HG03342 (cell line): ENCODE data around the gene SCN1B.

ENCODE experiments used
- ATAC-seq: cut with Tn5 transposase; IDR thresholded peaks from one replicate; pipeline ENCODE4 v1.9.1; 2021; ENCODE audit warnings: mild to moderate bottlenecking, moderate library complexity; ENCODE audit not compliant: unreplicated experiment

SCN1B gene

DNA sequence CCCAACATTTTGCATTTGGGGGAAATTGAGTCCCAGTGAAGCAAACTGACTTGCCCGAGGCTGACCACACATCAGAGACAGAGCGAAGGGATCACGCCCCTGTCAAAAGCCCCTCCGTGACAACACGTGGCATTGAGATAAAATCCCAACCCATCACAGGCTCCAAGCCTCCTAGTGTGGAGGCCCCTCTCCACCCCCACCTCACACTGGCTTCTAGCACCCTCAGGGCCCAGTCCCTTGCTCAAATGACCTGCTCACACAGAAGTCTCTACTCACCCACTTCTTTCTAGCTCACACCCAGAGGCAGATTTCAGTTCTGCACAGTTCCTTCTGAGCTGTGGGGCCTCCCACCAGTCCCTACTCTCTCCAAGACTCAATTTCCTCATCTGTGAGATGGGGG lies 21.5 kb downstream of the SCN1B start:
- no peak for ATAC-seq

DNA sequence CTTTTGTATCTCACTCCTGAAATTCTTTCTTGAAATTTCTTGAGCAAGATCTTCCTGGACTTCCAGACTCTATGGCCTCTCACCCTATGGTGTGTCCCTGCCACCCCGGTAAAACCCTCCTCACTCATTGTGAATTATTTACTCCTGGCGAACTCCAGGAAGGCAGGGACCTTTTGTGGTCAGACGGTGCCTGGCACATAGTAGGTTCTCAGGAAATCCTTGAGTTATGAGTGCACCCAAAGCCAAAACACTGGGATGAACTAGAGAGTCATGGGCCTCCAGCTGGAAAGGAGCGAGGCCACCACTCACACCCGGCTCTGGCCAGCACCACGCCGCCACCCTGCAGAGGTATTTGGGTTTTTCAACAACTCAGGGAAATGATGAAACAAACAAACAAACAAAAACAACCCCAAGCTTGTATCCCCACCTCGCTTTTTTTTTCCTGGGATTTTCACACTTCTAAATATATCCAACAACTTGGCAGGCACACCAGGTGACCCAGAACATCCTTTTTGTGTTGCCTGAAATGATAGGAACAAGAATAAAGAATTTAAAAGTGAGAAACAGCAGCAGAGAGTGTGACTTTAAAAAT lies 22.4 kb downstream of the SCN1B start:
- ATAC-seq = no peak

DNA sequence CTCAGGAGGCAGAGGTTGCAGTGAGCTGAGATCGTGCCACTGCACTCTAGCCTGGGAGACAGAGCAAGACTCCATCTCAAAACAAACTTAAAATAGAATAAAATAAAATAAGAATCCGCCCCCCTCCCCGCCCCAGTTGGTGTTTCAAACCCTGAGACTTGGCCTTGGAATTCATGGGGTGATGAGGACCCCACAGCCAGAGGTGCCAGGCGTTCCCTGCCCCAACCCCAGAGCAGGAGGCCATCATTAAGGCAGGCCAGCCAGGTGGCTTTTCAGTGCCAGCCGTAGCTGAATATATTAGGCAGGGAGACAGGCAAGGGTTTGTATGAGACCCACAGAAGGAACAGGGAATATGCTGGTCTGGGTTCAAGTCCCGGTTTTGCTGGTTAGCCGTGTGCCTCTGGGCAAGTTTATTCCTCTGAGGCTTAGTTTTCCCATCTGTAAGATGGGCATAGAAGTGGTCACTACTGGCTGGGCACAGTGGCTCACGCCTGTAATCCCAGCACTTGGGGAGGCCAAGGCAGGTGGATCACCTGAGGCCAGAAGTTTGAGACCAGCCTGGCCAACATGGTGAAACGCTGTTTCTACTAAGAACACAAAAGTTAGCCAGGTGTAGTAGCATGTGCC lies 23.5 kb downstream of the SCN1B start:
- ATAC-seq = no peak

DNA sequence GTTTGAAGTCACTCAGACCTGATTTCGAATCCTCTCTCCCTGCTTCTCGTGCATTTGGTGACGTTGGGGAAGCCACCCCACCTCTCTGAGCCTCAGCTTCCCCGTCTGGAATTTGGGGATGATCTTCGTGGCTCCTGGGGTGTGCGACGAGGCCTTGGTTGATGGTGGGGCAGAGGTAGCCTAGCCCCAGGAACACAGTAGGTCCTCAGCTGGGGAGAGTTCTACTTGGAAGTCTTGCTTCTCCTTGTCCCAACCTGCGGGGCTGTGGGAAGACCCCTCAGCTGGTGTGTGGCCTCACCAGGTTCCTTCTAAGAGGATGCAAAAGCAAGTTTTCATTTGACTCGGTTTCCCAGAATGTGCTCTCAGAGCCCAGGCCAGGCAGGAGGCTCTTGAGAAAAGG lies 24.4 kb downstream of the SCN1B start:
- ATAC-seq = no peak

DNA sequence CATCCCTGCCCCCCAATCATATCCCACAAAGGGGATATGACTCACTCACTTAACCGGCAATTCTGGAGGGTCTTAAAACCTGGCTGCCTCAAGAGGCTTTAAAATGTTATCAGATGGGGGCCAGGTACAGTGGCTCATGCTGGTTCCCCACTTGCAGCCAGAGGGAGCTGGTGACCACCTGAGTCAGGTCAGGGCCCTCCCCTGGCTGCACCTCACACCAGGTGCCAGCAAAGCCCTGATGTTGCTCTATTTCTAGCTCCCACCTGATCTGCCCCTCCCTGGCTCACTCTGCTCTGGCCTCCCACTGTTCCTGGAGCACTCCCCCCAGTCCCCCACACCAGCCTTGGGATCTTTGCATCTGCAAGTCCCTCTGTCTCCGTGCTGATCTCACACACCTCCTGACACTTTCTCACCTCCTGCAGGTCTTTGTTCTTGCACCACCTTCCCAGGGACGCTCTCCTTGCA lies 25.5 kb downstream of the SCN1B start:
- no peak for ATAC-seq

DNA sequence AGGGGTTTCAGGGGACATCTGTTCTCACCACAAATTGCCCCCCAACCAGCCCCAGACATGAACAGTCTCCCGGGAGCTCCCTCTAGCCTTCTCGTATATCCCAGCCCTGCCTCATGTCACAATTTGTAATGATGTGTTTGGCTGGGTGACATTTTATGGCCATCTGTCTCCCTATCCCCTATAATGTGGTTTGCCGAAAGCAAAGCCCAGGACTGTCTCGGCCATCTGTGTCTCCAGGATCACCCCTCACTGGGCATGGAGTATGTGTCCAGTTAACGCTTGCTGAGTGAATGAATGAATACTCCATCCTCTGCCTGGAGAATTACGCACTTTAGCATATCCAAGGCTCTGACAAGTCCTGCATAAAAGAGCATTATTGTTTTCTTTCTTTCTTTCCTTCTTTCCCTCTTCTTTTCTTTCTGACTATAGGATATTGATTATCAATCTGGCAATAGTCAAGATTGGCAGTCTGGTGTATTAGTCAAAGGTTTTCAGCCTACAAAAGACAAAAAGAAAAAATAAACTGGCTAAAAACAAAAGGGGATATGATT lies 26.3 kb downstream of the SCN1B start:
- ATAC-seq = no peak

DNA sequence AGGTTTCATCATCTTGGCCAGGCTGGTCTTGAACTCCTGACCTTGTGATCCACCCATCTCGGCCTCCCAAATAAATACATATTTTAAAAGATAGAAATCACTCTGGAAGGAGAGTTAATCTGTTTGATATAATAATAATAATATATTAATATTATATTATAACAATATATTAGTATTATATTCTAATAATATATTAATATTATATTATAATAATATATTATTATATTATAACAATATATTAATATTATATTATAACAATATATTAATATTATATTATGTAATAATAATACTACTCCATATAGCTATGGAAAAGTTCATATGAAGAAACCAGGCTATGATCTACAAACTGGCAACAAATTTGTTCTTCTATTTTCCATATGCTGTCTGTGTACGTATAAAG lies 28.1 kb downstream of the SCN1B start:
- ATAC-seq = no peak

DNA sequence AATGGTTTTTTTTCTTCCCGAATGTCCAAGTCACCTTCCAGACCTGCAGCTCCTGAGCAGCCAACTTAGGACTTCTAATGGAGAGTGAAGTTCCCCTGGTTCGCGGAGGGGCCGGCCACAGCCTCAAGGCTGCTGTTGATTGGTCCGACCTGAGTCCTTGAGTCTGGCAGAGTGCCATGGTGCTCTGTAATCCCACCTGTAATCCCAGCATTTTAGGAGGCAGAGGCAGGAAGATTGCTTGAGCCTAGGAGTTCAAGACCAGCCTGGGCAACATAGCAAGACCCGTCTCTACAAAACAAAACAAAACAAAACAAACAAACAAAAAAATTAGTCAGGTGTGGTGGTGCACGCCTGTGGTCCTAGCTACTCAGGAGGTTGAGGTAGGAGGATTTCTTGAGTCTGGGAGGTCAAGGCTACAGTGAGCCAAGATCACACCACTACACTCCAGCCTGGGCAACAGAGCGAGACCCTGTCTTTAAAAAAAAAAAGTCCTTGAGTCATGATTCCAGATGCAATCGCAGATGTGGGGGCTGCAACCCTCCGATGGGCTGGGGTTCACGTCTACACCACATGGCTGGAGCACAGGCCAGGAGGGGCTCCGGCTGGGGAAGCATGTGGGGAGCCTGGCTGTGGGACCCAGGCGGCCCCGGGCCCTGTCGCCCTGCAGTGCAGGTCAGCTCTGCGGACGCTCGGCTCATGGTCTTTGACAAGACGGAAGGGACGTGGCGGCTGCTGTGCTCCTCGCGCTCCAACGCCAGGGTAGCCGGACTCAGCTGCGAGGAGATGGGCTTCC lies 28.9 kb downstream of the SCN1B start:
- ATAC-seq = no peak

DNA sequence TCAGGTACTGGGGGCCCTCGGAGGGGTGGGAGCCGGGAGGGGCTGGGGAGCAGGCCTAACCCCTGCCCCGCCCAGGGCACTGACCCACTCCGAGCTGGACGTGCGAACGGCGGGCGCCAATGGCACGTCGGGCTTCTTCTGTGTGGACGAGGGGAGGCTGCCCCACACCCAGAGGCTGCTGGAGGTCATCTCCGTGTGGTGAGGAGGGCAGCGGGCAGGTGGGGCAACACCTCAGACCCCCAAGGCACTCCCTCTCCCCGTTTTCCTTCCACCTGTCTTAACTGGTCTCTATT lies 29.5 kb downstream of the SCN1B start:
- no peak for ATAC-seq

DNA sequence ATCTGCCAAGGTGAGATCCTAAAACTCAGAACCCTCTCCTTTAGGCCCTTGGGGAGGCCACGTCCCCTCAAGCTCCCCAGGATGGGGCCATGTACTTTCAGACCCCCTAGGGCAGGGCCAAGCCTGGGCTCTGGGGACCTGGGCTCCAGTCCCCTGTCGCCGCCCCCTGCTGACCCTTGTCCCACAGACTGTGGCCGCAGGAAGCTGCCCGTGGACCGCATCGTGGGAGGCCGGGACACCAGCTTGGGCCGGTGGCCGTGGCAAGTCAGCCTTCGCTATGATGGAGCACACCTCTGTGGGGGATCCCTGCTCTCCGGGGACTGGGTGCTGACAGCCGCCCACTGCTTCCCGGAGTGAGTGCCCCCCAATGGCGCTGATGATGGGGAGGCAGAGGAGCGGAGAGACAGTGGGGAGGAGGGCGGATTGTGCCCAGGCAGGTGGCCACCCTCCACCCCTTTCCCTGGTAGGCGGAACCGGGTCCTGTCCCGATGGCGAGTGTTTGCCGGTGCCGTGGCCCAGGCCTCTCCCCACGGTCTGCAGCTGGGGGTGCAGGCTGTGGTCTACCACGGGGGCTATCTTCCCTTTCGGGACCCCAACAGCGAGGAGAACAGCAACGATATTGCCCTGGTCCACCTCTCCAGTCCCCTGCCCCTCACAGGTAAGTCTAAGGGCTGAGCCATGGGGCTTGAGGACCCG lies 30.0 kb downstream of the SCN1B start:
- no peak for ATAC-seq

DNA sequence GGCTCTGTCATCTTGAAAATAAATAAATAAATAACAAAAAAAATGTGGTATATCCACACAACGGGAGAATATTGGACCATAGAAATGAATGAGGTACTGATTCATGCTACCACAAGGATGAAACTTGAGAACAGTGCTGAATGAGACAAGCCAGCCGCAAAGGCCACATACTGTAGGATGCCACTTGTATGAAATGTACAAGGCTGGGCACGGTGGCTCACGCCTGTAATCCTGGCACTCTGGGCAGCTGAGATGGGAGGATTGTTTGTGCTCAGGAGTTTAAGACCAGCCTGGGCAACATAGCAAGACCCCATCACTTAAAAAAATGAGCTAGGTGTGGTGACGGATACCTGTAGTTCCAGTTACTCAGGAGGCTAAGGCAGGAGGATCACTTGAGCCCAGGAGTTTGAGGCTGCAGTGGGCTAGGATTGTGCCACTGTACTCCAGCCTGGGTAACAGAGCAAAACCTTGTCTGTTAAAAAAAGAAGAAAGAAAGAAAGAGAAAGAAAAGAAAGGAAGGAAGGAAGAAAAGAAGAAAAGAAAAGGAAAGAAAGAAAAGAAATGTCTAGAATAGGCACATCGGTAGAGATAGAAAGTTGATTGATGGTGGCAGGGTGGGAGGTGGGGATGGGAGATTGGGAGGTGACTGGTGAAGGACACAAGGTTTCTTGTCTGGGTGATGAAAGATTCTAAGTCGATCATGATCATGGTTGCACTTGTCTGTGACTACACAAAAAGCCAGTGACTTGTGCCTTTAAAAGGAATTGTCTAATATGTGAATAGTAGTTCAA lies 31.5 kb downstream of the SCN1B start:
- no peak for ATAC-seq

DNA sequence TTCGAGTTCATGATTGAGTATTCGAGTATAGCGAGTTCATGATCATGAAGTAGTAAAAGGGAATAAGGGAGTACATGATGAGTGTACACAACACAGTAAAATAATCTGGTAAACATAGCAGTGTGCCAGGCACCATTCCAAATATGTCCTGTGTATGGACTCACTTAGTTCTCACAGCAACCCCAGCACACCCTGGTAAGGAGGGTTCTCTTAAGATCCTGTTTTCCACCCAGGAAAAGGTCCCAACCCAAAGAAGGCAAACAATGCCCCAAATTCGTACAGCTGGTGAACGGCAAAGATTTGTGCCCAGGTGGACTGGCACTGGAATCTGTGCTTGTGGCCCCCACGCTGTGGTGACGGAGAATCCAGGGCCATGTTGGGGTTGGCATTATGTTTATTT lies 32.7 kb downstream of the SCN1B start:
- no peak for ATAC-seq

DNA sequence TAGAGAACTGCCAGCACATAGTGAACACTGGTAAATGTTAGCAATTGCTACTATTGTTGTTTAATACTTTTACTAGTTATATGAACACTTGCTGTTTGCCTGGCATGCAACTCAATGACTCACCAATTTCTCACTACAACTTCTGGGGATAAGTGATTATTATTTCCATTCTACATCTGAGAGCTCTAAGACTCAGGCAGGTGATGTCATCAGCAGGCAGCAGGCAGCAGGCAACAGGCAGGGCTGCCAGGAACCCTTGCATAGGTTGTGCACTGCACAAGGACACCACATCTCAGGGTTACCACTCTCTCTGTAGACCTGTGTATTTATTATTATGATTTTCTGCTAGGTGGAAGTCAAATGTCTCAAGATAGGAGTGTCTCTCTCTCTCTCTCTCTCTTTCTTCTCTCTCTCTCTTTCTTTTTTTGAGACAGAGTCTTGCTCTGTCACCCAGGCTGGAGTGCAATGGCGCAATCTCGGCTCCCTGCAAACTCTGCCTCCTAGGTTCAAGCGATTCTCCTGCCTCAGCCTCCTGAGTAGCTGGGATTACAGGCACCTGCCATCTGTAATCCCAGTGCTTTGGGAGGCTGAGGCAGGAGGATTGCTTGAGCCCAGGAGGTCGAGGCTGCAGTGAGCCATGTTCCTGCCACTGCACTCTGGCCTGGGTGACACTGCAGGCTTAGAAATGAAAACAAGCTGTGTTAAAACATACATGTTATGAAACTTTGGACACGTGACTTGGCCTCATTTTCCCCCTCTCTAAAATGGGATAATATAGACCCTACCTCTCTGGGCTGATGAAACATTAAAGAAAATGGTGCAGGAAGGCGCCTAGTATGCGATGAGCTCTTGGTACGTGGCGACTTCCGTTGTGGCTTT lies 33.9 kb downstream of the SCN1B start:
- ATAC-seq = no peak

DNA sequence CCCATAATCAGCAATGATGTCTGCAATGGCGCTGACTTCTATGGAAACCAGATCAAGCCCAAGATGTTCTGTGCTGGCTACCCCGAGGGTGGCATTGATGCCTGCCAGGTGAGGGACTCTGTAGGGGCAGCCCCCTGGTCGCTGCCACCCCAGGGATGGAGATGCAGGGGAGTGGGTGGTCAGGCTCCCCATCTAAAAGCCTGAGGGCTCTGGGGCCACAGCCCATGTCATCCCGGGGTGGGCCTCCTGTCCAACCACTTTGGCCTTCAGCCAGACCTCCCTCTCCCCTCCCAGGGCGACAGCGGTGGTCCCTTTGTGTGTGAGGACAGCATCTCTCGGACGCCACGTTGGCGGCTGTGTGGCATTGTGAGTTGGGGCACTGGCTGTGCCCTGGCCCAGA lies 35.3 kb downstream of the SCN1B start:
- ATAC-seq = no peak

DNA sequence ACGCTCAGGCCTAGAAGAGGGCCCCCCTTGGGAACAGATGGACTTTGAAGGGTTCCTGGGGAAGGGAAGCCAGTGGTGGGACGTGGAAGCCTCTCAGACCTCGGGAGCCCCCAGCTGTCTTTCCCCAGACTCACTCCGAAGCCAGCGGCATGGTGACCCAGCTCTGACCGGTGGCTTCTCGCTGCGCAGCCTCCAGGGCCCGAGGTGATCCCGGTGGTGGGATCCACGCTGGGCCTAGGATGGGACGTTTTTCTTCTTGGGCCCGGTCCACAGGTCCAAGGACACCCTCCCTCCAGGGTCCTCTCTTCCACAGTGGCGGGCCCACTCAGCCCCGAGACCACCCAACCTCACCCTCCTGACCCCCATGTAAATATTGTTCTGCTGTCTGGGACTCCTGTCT lies 35.9 kb downstream of the SCN1B start:
- no peak for ATAC-seq

DNA sequence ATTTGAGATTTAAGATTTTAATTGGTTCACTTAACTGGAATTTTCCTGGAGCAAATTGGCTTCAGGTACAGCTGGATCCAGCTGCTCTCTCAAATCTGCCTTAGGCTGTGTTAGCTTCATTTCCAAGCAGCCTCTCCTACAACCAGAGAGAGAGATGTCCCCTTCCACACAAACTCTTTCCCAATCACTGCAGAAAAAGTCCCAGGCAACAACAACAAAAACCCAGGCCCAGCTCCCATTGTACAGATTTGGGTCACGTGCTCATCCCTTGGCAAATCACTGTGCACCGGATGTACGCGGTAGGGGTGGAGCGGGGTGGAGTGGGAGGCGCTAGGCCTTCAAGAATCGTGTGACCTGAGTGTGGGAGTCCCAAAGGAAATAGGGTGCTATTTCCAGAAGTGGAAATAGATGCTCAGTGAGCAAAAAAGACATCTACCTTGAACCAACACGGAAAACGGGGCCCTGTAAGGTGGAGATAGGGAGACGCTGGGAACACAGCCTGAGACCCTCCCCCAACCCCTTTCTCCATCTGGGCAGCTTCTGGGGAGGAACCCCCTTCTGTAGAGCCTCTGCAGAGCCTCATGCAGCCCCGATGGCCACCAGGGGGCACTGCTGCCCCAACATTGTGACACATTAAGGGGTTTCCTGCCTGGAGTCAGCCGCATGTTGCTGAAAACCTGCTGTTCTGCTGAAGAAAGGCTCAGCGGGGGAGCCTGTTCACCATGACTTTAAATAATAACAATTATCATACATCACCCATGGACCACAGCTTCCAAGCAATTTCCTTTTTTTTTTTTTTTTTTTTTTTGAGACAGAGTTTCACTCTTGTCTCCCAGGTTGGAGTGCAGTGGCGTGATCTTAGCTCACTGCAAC lies 36.7 kb downstream of the SCN1B start:
- ATAC-seq = peak; percentile 77

DNA sequence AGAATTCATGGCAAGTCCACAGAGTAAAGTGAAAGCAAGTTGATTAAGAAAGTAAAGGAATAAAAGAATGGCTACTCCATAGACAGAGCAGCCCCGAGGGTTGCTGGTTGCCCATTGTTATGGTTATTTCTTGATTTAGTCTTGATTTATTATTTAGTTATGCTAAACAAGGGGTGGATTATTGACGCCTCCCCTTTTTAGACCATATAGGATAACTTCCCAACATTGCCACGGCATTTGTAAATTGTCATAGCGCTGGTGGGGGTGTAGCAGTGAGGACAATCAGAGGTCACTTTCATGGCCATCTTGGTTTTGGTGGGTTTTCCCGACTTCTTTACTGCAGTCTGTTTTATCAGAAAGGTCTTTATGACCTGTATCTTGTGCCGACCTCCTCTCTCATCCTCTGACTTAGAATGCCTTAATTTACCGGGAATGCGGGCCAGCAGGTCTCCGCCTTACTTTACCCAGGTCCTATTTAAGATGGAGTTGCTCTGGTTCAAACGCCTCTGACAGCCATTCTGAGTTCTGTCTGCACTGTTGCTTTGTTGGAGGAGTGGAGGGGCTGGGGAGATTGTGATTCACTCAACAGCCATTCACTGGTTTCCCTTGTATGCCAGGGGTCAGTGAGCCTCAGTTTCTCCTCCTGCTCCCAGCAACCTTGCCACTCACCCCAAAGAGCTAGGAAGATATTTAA lies 38.8 kb downstream of the SCN1B start:
- no peak for ATAC-seq

DNA sequence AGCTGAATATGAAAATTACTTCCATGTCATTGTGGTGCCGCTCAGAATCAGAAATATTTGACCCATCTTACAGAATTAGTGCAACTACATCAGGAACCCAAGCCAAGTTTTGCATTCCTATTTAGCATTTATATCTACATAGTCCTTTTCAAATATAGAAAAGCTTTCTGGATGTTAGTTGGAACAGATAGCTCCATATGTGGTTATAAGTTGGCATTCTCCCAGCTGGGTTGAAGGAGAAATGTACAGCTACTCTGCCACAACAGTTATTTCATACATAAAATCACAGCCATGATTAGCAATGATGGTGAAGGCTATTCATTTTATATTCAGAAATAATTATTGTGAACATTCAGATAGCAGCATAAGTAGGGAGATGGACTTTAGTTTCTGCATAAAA lies 39.4 kb downstream of the SCN1B start:
- ATAC-seq = no peak
